HepG2 (cell line): ENCODE data around the gene TNFSF10.

Experiments used
- CCAR2 ChIP-seq: fragments of 200-400 bp; formaldehyde crosslinking; optimal IDR thresholded peaks from 2 replicates; pipeline ENCODE3; 2018; ENCODE audit warnings: low read depth, mild to moderate bottlenecking, low read length, moderate library complexity
- DR1 ChIP-seq: sonication (generic); formaldehyde crosslinking; IDR thresholded peaks from 2 replicates; pipeline ENCODE4 v1.8.0; 2021; ENCODE audit warnings: mild to moderate bottlenecking, missing genetic modification reagents, inconsistent platforms
- EP300 ChIP-seq, 3 experiments: sonication (generic) in 1 of 3; formaldehyde crosslinking in 1 of 3; IDR thresholded peaks; 2 replicates each; pipeline versions ENCODE4 v1.5.1 to v1.6.1; 2011 to 2020; ENCODE audit warnings: low read depth in 2 of 3, low read length in 2 of 3, borderline replicate concordance in 1 of 3, improper control_type of control experiment in 1 of 3, mild to moderate bottlenecking in 1 of 3, missing genetic modification reagents in 1 of 3, moderate library complexity in 1 of 3
- NR3C1 ChIP-seq: sonication (generic); formaldehyde crosslinking; IDR thresholded peaks from 2 replicates; pipeline ENCODE4 v1.4.0; 2020; ENCODE audit warnings: missing genetic modification reagents
- PRPF4 ChIP-seq: fragments of 200-400 bp; formaldehyde crosslinking; IDR thresholded peaks from 2 replicates; pipeline ENCODE4 v1.6.1; 2016; ENCODE audit warnings: low read length, low read depth; ENCODE audit not compliant: poor library complexity, severe bottlenecking
- RAD21 ChIP-seq: fragments of 450-650 bp; formaldehyde crosslinking; IDR thresholded peaks from 2 replicates; pipeline ENCODE4 v1.5.0; 2020; ENCODE audit warnings: mild to moderate bottlenecking
- TCF7 ChIP-seq: sonication (generic); IDR thresholded peaks from 2 replicates; pipeline ENCODE4 v1.6.1; 2016; ENCODE audit warnings: antibody characterized with exemption, low read depth
- WIZ ChIP-seq: sonication (generic); formaldehyde crosslinking; IDR thresholded peaks from 2 replicates; pipeline ENCODE4 v1.5.1; 2020; ENCODE audit warnings: mild to moderate bottlenecking, missing genetic modification reagents
- ZFP37 ChIP-seq: sonication (generic); formaldehyde crosslinking; IDR thresholded peaks from 2 replicates; pipeline ENCODE4 v1.4.0; 2020; ENCODE audit warnings: missing genetic modification reagents, borderline replicate concordance
- ZMYM3 ChIP-seq: sonication (generic); formaldehyde crosslinking; IDR thresholded peaks from 2 replicates; pipeline ENCODE4 v1.5.1; 2020; ENCODE audit warnings: mild to moderate bottlenecking, missing genetic modification reagents
- ZNF224 ChIP-seq: sonication (generic); formaldehyde crosslinking; IDR thresholded peaks from 2 replicates; pipeline ENCODE4 v1.5.0; 2020; ENCODE audit warnings: mild to moderate bottlenecking, missing genetic modification reagents
- ZNF446 ChIP-seq: sonication (generic); formaldehyde crosslinking; IDR thresholded peaks from 2 replicates; pipeline ENCODE4 v1.5.0; 2020; ENCODE audit warnings: mild to moderate bottlenecking, missing genetic modification reagents
- TF ChIP-seq, protein P1 (sequence below), 2 experiments: fragments of 450-650 bp in 1 of 2; sonication (generic) in 1 of 2; formaldehyde crosslinking in 1 of 2; IDR thresholded peaks; 2 replicates each; pipeline versions ENCODE4 v1.6.1 to v1.8.0; 2016 to 2022; ENCODE audit warnings: antibody characterized with exemption in 1 of 2, mild to moderate bottlenecking in 1 of 2, missing genetic modification reagents in 1 of 2
- TF ChIP-seq, protein P2 (sequence below): conservative IDR thresholded peaks from 2 replicates; pipeline ENCODE4 v1.6.1; 2018; ENCODE audit warnings: missing genetic modification reagents

DNA sequence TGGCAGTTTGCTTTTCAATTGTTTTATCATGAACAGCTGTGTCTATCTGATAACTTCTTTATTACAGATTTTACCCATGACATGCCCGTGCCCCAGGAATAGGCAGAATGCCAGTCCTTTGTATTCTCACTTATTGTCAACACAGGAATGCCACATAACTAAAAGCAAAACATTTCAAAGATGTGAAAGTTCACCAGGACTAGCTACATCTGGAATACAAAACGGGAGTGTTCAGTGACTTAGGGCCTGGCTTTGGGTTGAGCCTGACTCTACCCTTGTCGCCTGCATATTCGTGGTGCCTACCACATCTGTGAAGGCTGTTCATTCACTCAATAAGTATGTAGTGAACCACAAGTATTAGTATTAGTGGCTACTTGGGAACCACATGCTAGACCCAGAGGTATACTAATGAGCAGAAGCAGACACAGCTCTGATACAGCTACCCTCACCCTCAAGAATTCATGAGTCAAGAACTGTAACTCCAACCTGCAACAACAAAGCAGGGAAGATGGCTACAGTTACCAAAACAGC is 2.9 kb downstream of the TNFSF10 start:
- TF ChIP-seq ZMYM3 (CRISPR knock-in tag): no peak
- TF ChIP-seq RAD21 (CRISPR knock-in tag): no peak
- no peak for TF ChIP-seq CCAR2
- no peak for TF ChIP-seq WIZ (CRISPR knock-in tag)
- no peak for TF ChIP-seq ZNF224 (CRISPR knock-in tag)
- TF ChIP-seq ZFP37 (CRISPR knock-in tag): no peak
- no peak for TF ChIP-seq ZNF446 (CRISPR knock-in tag)
- TF ChIP-seq TCF7: no peak
- TF ChIP-seq, protein P1, sequence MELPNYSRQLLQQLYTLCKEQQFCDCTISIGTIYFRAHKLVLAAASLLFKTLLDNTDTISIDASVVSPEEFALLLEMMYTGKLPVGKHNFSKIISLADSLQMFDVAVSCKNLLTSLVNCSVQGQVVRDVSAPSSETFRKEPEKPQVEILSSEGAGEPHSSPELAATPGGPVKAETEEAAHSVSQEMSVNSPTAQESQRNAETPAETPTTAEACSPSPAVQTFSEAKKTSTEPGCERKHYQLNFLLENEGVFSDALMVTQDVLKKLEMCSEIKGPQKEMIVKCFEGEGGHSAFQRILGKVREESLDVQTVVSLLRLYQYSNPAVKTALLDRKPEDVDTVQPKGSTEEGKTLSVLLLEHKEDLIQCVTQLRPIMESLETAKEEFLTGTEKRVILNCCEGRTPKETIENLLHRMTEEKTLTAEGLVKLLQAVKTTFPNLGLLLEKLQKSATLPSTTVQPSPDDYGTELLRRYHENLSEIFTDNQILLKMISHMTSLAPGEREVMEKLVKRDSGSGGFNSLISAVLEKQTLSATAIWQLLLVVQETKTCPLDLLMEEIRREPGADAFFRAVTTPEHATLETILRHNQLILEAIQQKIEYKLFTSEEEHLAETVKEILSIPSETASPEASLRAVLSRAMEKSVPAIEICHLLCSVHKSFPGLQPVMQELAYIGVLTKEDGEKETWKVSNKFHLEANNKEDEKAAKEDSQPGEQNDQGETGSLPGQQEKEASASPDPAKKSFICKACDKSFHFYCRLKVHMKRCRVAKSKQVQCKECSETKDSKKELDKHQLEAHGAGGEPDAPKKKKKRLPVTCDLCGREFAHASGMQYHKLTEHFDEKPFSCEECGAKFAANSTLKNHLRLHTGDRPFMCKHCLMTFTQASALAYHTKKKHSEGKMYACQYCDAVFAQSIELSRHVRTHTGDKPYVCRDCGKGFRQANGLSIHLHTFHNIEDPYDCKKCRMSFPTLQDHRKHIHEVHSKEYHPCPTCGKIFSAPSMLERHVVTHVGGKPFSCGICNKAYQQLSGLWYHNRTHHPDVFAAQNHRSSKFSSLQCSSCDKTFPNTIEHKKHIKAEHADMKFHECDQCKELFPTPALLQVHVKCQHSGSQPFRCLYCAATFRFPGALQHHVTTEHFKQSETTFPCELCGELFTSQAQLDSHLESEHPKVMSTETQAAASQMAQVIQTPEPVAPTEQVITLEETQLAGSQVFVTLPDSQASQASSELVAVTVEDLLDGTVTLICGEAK (IDR thresholded peaks at IDR 0.05): no peak
- TF ChIP-seq, protein P1 (CRISPR knock-in tag; IDR thresholded peaks at IDR 0.05): no peak
- TF ChIP-seq EP300 (IDR thresholded peaks at IDR 0.05; ENCODE audit: low read depth in 2 of 2, low read length in 2 of 2): no peak
- no peak for TF ChIP-seq EP300 (CRISPR knock-in tag; IDR thresholded peaks at IDR 0.05; ENCODE audit: borderline replicate concordance)
- no peak for TF ChIP-seq PRPF4
- no peak for TF ChIP-seq DR1
- no peak for TF ChIP-seq NR3C1 (CRISPR knock-in tag)
- TF ChIP-seq, protein P2, sequence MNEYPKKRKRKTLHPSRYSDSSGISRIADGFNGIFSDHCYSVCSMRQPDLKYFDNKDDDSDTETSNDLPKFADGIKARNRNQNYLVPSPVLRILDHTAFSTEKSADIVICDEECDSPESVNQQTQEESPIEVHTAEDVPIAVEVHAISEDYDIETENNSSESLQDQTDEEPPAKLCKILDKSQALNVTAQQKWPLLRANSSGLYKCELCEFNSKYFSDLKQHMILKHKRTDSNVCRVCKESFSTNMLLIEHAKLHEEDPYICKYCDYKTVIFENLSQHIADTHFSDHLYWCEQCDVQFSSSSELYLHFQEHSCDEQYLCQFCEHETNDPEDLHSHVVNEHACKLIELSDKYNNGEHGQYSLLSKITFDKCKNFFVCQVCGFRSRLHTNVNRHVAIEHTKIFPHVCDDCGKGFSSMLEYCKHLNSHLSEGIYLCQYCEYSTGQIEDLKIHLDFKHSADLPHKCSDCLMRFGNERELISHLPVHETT (CRISPR knock-in tag): no peak
